GM21737 (cell line): ENCODE data around the gene HS3ST5.

Experiments
- ATAC-seq: cut with Tn5 transposase; IDR thresholded peaks from one replicate; pipeline ENCODE4 v1.9.1; 2021; ENCODE audit warnings: mild to moderate bottlenecking, moderate library complexity; ENCODE audit not compliant: unreplicated experiment

HS3ST5 gene

GRCh38 chr6:114009192-114009591 is 333.6 kb downstream of the HS3ST5 start:
- ATAC-seq: no peak

GRCh38 chr6:114008331-114008730 is 334.5 kb downstream of the HS3ST5 start:
- ATAC-seq: no peak

GRCh38 chr6:114007516-114007915 is 335.3 kb downstream of the HS3ST5 start:
- ATAC-seq: no peak
